ENCODE data around the gene PLCL2.

- TF ChIP-seq EZH2 (IDR thresholded peaks at IDR 0.05; ENCODE audit: borderline replicate concordance, low read length): no peak
- TF ChIP-seq CTCF (IDR thresholded peaks at IDR 0.05; ENCODE audit: low read length): no peak
Measured at GRCh38 chr3:16861432-16861831, 23.3 kb upstream of the PLCL2 start.

Data from OCI-LY1 (cell line).